Stimulated activated CD8-positive, alpha-beta memory T cell treated with anti-CD3 and anti-CD28 coated beads, Interleukin-15, amount 100 ng/mL, for 1 hour (primary cell): ENCODE data around the gene KCNMA1.
"Not testable (repeated sequence)": the region's sequence is repeated elsewhere in the genome, so short reads cannot be mapped to it uniquely, and the experiment has no call there.

Source experiments
- DNase-seq: peaks from one replicate; pipeline ENCODE4 v3.0.0-alpha.2; 2020; ENCODE audit warnings: low read depth

The KCNMA1 gene

DNA sequence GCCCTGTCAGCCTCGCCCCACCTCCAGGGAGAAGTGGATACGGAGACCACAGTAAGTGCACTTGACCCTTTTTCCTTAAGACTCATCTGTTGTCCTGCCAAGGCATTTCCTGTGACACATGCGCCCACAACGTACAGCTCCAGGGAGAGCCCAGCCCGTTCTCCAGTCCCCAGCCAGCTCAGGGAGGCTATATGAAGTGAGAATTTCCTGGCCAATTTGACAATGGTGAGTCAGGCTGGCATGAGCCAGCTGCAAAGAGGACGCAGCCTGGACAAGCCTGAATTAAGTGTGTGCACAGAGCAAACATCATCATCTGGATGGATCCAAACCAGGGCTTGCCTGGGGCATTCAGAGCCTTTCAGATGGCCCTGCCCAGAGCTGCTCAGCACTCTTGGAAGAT is 244.8 kb downstream of the KCNMA1 start:
- no peak for DNase-seq

DNA sequence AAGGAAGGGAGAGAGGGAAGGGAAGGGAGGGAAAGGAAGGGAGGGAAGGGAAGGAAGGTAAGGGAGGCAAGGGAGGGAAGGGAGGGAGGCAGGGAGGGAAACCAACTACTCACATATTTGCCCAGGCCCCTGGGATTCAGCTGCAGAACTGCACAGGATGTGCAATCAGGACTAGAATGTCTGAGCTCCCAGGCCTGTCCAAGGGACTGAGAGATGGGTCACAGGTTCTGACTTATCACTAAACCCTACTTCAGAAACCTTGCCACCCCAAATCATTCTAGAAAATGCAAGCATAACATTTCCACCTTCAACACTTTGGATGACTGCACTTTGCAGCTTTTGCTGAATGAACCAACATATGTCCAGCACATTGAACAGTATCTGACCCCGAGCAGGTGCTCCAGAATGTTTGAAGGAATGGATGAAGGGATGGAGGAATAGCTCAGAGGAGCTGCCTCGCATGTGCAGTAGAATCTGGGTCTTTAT is 245.3 kb downstream of the KCNMA1 start:
- no peak for DNase-seq

GRCh38 chr10:77391605-77392235 is 245.9 kb downstream of the KCNMA1 start:
- DNase-seq = no peak

DNA sequence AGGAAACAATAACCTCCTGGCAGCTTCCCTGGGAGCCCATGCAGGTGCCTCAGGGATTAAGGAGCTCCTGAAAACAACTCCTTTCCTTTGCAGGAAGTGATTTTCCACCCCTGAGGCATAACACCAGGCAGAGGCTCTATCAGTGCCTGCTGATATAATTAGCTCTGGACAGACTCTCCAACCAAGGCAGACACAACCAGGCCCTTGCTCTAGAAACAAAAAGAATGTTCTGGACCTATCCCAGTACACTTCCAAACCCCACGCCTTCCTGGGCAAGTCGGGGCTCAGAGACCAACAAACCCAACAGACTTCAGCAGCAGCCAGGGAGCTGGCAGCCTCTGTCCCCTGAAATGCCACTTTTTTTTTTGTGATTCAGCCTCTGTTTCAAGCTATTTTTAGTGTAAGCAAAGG is 247.1 kb downstream of the KCNMA1 start:
- DNase-seq = no peak

- DNase-seq = no peak
Measured at GRCh38 chr10:77388571-77389100, 249.0 kb downstream of the KCNMA1 start.

- DNase-seq = not testable (repeated sequence)
Measured at GRCh38 chr10:77387701-77388100, 249.9 kb downstream of the KCNMA1 start.

DNA sequence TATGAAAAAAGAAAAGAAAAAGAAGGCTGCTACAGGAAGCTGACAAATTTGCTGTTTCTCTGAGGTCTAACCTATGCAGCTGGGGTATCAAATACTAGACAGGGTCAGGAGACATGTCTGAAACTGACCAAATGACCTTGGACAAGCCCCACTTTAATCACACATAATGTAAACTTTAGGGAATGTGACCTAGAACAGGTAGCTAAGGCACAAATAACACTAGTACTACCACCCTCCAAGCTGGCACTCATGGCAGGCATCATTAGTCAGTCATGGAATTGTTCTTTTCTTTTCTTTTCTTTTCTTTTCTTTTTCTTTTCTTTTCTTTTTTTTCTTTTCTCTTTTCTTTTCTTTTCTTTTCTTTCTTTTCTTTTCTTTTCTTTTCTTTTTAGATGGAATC is 250.4 kb downstream of the KCNMA1 start:
- no peak for DNase-seq

- DNase-seq = no peak
Measured at GRCh38 chr10:77386838-77387237, 250.8 kb downstream of the KCNMA1 start.

DNA sequence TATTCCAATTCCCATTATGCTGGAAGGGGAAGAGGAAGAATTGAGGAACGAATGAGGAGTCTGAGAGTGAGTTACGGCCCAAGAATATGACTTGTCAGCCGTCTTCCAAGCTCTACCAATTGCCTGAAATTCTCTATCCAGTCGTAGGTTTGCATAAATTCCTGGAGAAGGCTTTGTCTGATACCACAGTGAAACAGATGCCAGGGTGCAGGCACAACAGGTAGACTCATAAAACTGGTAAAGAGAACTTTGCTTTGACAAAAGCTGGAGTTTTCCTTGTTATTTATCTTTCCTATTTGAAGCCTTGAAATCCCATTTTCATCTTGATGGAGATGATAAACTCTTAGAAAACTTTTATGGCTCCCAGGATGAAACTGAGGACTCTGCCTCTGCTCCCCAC is 251.2 kb downstream of the KCNMA1 start:
- DNase-seq = no peak

DNA sequence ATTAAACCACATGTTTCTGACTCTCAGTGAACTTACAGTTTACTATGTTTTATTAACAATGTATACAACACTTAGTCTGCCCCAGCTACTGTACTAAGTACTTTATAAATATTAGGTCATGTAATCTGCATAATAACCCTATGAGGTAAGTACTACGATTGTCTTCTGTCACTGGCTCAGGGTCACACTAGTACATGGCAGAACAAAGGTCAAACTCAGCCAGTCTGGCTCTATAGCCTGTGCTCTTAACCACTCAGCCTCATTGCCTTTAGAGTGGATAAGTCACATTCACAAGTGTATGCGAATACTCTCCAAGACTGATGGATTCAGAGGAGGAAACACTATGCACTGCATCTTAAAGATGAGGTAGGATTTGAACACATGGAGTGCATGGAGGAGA is 252.3 kb downstream of the KCNMA1 start:
- DNase-seq = no peak

DNA sequence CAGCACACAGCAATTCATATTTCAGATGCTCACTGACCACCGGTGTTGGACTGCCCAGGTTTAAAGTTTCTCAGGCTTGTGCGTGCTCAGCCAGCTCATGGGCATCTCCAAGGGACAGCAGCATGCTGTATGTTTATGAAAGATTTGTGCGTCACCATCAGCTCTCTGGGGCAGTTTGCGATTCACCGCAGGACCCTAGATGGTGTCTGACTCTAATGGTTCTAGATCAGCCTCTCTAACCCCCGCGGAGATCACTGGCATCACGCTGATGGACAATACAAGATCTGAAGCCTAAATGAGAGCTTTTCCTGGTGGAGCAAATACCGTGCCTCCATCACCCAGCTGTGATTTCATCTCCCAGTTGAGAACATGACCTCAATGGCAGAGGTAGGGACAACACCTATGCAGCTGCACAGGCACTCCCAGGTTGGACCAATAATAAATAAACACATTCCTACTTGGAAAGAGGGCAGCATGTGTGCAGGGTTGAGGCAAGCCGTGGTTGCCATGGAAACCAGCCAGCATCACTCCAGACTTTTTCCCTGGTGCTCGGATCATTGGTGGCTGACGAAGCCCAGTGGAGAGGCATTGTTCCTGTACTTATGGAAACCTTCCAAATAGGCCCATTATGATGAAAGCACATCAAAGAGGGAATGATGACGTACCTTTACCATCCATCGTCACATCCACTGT is 253.6 kb downstream of the KCNMA1 start:
- DNase-seq = no peak

DNA sequence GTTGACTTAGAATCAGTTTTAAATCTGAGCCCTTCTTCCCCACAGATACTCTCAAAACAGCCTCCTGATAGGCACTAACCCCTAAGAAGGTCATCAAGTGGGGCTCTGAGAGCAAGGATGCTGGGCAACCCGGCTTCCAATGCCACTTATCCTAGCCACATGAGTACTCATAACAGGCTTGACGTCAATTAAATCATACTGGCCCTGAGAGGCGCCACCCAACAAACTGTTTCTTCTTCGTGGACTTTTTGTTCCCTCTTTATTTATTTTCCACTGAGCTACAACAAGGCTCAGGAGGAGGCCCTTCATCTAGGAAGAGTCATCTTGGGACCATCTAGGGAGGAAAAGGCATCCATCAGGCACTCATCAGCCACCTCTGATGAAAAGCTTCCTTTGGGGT is 255.9 kb downstream of the KCNMA1 start:
- DNase-seq = no peak

DNA sequence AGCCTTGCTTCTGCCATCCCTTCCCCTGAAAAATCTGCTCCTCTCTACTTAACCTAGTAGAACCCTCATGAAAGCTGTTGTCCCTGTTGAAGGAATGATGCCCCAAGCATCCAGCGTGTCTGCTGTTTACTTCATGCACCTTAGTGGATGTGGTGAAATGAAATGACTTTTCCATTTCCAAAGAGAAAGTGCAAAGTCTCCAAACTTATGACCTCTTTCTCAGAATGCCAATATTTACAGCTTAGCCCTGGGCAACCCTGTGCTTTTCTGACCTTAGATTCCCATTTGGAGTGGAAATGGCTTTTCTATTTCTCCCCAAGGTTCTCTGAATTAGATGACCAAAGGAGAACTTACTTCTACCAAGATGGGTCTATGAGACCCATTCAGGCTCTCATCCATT is 256.9 kb downstream of the KCNMA1 start:
- DNase-seq = no peak

- no peak for DNase-seq
Measured at GRCh38 chr10:77380191-77380590, 257.4 kb downstream of the KCNMA1 start.

GRCh38 chr10:77378366-77379349 is 258.9 kb downstream of the KCNMA1 start:
- no peak for DNase-seq

GRCh38 chr10:77377678-77378352 is 259.8 kb downstream of the KCNMA1 start:
- no peak for DNase-seq

GRCh38 chr10:77377034-77377433 is 260.6 kb downstream of the KCNMA1 start:
- no peak for DNase-seq

- DNase-seq = no peak
Measured at GRCh38 chr10:77374189-77374656, 263.4 kb downstream of the KCNMA1 start.

DNA sequence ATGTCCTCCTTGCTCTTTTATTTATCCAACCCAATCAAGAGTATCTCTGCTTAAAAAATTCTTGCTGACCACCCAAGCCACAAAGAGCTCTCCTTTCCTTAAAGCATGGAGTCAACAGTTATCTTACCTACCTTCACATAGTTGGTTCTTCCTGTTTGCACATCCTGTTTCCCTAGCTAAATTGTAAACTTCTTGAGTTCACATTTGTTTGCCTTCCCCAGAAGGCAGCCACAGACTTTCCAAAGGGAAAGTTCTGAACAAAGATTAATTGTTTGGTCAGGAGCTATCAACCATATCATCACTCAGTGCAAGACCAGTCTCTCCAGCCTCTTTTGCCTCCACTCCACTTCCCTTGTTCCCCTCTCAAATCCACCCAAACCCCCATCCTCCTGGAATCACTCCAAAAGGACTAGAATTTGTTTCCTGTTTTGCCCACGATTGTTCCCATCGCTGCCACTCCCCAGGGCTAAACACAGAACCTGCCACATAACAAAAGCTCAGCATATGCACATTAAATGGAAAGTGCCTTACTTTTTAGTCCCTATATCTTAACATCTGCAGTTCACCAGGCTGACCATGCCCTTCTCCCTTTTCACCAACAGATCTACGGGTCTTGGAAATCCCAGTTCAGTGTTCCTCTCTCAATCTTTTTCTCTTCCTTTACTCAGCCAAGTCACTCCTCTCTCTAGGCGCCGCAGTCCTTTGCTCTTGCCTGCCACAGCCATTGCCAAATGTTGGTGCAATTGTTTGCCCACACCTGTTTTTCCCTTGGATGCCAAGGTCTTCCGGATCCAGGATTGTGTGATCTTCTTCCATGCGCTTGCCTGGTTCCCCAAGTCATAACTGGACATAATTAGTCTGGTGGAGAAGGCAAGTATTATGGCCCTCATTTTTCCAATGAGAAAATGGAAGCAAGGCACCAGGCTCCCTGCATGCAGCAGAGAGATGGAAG is 265.5 kb downstream of the KCNMA1 start:
- no peak for DNase-seq

- no peak for DNase-seq
Measured at GRCh38 chr10:77371421-77371820, 266.2 kb downstream of the KCNMA1 start.
